Left kidney (tissue), 2 donors: Measurements from ENCODE around the gene TUBGCP5. TPM values are rescaled to one million over a fixed set of nuclear protein-coding genes. Genes with fewer than 3 reads are reported as not detected.

Experiments used
- DNase-seq: peaks from one replicate; pipeline ENCODE4 v3.0.0-alpha.2; 2013
- polyA plus RNA-seq: library from polyadenylated mRNA; unstranded; fragments of 120-200 nt; gene quantifications from one replicate; pipeline ENCODE4 v1.2.1, GENCODE V29; 2013; ENCODE audit not compliant: insufficient read length

Gene TUBGCP5
- polyA plus RNA-seq, 1 donor, result 41.0 TPM

DNA sequence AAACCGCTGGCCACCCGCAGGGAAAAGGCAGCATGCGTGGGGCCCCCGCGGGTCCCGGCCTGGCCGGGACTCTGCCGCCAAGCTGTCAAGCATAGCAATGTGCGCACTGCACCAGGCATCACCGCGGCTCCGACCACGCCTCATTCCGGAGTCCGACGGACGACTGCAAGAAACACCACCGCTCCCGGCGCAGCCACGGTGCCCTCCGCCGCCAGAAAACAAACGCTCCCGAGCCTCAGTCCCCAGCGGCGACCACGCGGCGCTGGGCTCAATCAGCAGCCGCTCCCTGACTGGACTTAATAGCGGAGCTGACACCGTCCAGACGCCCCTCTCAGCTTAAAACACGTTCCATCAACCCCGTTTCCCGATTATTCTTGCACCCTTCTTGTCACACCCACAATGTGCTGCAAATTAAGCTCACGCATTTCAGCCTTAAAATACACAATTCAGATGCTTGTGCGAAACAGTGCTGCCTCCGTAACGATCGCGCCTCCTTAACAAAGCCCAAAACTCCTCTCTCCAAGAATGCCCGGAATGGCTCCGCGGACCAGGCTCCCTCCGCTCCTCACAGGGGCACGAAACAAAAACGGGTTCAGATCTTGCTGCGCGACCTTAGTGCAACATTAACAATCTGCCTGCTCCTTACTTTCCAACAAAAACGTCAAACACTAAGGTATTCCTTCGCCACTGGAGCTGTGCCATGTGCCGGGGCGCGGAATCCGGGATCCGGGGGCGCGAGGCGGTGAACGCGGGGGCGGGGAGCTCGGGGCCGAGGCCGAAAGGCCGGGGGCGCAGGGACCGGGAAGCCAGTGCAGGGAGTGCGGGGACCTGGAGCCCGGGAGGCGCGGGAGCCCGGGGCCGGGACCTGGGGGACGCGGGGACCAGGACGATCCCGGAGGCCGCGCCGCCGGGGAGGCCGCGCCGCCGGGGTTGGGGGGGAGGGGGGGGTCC lies 59.9 kb downstream of the TUBGCP5 start:
- DNase-seq, result no peak

DNA sequence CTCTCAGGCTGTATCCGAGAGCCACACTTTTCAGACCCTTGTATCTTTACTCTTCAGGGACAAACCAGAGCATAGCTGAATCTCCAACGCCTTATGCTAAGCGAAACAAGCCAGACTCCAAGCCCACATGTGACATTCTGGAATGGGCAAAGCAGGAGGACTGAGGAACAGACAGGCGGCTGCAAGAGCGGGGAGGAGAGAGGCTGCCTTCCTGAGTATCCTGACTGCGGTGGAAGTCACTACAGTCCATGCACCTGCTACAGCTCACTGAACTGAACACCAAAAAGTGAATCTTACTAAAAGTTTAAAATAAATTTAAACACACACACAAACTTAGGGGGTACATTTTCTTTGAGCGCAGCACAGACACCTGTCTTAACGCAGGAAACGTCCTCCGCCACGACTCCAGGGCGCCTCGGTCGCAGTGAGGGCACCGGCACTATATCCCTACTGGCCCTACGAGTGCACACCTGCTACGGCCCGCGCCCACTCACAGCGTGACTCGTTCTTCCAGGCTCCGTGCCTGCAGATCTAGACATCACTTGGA lies 60.6 kb downstream of the TUBGCP5 start:
- DNase-seq, result no peak

DNA sequence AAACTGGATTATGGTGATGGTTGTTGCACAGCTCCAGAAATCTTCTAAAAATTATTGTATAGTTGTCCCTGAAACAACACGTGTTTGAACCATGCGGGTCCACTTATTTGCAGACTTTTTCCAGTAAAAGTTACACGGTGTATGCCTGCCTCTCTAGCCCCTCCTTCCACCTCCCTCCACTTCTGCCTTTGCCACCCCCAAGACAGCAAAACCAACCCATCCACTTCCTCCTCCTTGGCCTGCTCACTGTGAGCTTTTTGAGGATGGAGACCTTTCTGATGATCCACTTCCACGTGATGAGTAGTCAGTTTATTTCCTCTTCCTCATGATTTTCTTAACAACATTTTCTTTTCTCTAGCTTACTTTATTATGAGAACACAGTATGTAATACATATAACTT lies 64.6 kb downstream of the TUBGCP5 start:
- DNase-seq, result no peak

DNA sequence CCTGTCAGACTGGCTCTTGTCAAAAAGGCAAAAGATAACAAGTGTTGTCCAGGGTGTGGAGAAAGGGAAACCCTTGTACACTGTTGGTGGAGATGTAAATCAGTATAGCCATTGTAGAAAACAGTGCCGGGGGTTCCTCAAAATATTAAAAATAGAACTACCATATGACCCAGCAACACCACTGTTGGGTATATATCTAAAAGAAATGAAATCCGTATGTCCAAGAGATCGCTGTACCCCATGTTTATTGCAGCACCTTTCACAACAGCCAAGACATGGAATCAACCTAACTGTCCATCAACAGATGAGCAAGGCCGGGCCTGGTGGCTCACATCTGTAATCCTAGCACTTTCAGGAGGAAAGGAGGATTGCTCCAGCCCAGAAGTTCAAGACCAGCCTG lies 65.4 kb downstream of the TUBGCP5 start:
- DNase-seq, result no peak

DNA sequence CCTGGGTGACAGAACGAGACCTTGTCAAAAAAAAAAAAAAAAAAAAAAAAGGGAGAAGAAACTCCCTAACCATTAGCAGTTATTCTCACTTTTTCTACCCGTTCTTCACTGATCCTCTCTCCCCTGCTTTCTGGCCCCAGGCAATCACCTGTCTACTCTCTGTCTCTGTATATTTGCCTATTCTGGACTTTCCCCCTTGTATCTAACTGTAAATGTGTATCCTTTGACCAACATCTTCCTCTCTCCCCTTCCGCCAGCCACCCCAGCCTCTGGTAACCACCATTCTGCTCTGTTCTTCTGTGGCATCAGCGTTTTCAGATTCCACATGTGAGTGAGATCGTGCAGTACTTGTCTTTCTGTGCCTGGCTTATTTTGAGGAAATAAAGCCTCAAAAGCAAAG lies 66.1 kb downstream of the TUBGCP5 start:
- no peak for DNase-seq

DNA sequence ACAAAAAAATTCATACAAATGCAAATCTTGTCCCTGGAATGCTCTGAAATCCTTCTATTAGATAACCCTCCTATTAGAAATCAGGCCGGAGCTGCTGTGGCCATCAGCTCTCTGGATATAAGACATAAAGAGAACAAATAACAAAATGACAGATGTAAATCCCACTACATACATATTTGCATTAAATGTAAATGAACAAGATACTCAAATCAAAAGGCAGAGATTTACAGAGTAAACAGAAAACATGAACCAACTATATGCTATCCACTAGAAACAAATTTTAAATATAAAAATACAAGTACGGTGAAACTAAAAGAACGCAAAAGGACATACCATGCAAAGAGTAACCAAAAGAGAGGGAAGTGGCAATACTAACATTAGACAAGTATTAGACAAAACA lies 69.9 kb downstream of the TUBGCP5 start:
- no peak for DNase-seq

DNA sequence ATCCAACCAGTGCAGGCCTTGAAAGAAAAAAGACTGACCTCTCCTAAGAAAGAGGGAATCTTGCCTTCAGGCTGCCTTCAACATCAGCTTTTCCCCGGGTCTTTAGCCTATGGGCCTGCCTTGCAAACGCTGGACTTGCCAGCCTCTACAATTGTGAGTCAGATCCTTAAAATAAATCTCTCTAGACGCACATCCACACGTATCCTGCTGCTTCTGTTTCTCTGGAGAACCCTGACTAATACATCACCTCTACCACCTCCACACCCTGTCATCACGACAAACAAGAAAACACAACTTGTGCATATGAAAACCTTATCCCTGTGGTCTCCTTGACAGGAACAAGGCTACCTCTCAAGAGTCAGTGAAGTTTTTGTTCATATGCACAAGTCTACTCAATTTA lies 71.0 kb downstream of the TUBGCP5 start:
- no peak for DNase-seq

DNA sequence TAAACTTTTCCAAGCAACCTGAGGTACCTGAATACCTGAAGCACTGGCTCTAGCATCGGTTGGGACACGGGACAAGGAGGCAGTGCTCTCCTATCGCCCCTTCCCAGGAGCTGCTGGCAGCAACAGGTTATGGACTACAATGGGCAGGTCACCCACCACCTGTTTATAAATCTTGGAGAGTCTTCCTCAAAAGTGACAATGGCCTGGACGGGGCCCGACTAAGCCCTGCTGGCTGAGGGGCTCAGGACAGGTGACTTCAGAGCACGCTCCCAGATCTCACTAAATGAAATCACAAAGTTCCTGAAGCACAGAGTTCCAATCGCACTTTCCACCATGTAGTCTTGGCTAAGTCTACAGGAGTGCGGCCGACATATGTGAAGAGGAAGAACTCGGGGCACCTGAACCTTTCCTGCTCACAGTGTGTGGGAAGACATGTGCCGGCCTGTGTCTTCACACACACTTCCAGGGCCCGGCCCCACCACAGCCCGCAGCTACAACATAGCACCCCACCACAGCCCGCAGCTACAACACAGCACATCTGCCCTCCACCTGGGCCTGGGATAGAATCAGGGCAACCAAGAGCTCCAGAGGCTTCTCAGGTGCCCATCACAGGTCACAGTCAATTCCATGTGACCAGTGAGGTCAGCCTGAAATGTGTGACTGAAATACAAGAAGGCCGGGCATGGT lies 72.1 kb downstream of the TUBGCP5 start:
- no peak for DNase-seq

DNA sequence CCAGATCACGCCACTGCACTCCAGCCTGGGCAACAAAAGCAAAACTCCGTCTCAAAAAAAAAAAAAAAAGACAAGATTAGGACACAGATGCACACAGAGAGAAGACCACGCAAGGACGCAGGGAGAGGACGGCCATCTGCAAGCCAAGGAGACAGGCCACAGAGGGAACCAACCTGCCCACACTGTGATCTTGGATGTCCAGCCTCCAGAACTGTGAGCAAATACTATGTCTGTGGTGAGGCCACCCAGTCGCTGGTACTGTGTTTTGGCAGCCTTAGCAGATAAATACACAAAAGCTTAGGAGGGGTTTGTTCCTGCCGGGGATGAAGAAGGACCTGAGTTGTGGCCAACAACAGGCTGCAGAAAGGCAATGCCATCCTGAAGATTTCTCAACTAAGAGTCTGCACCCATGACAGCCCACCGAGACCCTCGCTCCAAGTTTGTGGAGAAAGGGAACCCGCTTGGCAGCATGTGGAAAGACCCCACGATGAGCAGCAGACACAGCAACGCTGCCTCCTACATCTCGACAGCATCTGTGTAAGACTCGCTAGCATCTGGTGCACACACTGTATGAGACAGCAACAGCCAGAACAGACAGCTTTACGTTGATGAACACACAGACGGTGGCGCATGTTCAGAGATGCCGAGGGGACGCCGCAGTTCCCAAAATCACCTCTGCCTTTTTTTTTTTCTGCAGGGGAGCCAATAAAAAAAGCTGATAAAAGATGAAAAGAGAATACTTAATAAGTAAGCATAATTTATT lies 72.9 kb downstream of the TUBGCP5 start:
- DNase-seq, result no peak

DNA sequence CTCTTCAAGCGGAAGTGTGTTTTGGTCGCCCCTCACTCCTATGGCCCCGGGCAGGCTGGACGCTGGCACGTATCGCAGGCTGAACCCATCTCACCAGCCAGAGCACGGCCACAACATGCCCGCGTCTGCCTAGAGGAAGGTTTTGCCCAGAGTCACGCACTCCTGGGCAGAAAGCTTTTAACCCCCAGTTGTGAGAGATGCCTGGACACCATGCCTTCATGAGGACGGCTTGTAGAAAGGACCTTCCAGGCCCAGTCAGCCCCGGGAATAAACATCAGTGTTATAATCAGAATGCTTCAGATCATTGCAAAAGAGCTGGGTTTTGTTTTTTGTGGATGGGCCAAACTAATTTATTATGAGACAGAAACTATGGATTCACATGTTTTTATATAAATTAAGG lies 75.7 kb downstream of the TUBGCP5 start:
- DNase-seq, result no peak

DNA sequence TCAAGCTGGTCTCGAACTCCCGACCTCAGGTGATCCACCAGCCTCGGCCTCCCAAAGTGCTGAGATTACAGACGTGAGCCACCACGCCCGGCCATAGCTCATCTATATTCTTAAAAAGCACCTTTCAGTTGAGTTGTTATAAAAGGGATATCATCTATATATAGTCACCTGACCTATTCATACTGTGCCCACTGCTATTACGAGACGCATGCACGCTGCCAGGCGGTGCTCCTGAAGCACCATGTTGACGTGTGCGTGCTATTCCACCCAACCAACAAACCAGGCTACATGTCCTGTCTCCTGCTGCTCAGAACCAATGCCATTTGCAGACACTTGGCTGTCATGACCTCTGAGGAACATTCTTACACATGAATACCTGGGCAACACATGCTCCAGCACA lies 76.8 kb downstream of the TUBGCP5 start:
- DNase-seq, result no peak

DNA sequence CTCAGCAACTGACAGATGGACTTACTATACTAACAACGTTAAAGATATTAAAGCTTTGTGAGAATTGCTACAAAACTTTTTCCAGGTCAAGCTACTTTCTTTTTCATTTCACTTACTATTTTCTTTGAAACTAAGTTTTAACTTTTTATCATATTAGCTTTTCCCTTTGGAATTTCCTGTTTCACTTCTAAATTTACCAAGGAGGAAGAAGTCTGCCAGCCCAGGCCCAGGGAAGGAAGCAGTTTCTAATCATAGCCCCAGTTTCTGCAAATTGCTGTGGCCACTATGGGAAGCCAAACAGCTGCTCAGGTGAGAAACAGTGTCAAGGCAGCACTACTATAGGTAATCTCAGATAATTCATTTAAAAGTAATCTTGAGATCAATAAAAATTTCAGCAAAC lies 77.6 kb downstream of the TUBGCP5 start:
- no peak for DNase-seq

DNA sequence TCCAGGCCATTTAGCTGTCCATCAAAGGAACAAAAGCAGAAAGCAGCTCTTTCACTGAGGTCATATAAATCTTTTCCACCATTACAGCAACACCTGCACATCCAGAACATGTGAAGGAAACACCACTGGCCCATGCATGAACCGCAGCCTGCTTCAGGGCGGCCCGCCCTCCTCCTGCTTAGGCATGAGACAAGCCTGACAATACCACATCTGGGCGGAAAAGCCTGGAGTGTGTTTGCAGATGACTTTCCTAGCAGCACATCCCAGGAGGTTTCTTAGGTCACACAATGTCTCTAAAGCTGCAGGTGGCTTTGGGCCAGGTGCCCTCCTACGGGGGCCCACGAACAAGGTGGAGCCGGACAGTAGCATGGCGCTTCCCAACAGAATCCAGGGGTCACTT lies 78.8 kb downstream of the TUBGCP5 start:
- no peak for DNase-seq

DNA sequence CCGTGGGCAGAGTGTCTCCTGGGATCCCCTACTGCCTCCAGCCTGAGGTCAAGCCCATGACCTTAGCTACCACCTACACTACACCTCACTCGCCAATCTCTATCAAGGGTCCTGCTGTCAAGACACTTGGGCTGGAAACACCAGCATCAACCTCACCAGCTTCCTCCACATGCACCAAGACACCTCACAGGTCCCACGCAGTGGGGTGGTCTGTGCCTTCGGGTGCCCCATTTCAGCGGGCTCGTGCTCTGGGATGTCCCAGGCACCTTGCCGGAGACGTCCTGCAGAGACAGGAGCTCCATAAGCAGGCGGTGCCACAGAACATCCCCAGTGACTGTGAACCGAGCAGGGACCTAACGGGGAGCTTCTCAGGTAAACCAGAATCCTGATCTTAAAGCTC lies 79.2 kb downstream of the TUBGCP5 start:
- no peak for DNase-seq

DNA sequence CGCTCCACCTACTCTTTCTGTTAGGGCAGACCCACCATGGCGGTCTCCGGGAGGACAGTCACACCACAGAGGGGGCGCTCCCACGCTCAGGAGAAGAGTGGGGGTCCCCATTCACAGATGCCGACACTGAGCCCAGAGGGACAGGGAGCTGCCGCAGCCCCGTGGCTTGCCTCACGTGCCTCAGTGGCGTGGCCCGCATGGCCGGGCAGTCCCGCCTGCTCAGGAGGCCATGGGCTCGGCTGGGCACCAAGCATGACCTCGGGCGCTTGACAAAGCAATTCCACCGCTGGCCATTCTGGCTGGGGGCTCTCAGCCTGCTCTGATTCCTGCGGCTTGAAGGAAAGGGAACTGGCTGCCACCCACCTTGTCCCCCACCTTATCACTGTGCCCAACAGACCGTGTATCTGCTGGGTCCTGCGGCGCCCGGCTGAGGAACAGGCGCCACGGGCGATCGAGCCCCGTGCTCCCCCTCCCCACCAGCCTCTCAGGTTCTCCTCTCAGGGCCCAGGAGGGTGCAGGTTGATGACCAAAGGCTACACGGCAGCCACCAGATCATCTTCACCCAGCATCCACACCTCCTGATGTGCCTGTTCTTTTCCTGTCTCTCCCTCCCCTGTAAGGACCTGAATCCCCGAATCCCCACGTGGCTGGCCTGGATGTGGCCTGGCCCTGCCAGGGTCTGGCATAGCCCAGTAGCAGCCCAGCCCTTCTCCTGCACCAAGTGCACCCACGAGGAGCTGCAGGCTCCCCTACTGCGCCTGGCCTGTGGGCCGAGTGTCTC lies 79.9 kb downstream of the TUBGCP5 start:
- DNase-seq, result no peak

DNA sequence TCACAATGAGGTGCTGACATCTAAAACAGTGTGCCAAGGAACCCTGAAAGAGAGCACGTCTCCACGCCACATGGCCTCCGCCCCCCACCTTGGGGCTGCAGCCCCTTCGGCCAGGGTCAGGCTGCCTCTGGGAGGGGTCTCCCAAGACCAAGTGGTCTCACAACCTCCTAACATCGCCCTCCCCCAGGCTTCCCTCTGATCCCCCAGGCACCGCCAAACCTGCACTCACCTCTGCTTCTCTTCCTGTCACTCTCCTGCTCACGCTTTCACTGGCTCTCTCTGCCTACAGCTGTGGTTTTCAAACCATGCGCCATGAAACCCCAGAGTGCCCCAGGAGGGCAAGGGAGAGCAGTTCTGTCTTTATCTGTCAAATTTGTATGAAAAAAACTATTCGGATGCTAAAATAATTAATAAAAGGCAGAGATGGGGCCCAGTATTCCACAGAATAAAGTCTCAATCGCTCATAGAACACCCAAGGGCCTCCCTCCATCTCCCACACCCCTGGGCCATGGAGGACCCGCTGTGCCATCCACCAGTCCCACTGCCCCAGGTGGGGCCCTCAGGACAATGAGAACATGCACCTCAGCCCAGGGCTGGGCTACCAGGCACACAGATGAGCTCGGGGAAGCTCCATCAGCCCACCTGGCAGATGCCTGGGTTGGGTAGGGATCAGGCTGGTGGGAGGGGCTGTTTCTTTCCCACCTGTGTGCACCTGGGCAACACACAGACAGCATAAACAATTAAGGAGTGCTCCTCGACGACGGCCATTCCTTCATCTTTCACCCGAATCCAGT lies 80.7 kb downstream of the TUBGCP5 start:
- no peak for DNase-seq

DNA sequence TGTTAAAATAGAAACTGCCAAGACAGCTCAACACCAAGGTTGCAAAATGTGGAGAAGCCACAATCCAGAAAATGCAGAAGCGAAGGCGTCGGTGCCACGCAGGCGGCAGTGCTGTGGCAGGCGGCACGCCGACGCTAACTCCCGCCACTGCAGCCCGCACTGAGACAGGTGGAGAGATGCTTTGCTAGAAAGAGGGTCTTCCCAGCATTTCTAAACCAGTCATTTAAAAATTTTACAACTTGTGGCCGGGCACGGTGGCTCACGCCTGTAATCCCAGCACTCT lies 82.5 kb downstream of the TUBGCP5 start:
- no peak for DNase-seq

DNA sequence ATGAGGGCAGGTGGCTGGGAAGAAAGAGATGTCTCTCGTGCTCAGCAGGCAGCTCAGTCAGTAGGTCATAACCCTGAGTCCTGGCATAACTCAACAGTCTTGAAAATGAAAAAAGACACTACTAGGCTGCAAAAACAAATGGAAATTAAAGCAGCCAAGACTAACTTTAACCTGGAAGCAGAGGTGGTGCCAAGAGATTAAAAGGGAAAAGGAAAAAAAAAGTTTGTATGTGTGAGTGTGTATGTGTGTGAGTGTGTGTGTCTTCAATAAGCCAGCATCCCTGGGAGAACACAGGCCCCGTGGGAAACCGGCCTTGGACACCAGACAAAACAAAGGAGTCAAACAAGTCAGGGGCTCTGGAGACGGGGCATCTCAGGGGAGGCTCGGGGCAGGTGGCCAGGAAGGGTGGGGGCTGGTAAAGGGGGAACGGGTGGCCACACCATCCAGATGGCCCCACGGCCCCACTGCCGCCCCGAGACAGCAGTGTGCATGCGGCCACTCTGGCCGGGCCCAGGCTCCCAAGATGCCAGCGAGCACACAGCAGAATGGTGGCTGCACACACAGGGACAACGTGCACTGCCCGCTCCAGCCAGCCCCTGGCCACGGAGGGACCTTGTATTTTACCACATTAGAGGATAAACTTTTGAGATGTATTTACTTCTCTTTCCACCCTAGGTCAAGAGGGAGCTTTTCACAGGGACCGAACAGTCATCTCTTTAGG lies 83.0 kb downstream of the TUBGCP5 start:
- no peak for DNase-seq

DNA sequence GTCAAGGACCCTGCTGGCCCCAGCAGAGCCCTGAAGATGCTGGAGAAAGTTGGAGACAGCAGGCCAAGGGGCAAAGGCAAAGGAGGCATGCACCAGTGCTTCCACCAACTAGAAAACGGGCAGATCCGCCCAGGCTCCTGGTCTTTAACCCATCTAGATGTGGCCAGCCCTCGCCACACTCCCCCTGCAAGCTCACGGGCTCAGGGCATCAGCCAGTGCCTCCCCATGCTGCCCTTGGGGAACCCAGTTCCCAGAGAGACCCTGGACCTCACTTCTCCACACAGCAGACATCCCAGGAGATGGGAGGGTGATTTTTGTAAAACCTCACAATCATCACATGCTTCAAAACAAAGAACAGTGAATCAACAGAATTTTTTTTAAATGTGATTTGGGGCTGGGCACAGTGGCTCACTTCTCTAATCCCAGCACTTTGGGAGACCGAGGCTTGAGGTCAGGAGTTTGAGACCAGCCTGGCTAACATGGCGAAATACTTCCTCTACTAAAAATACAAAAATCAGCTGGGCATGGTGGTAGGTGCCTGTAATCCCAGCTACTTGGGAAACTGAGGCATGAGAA lies 83.7 kb downstream of the TUBGCP5 start:
- DNase-seq, result no peak
